Ectodermal cell (in vitro differentiated cells): ENCODE data around the gene SKAP2.

Experiments
- H3K27ac ChIP-seq: 2 replicates; pipeline ENCODE4 v1.7.0; 2013; ENCODE audit warnings: mild to moderate bottlenecking, low read depth, low read length; ENCODE audit not compliant: insufficient read depth, poor library complexity, severe bottlenecking
- H3K27me3 ChIP-seq: 2 replicates; pipeline ENCODE4 v1.7.0; 2013; ENCODE audit warnings: mild to moderate bottlenecking, low read length; ENCODE audit not compliant: insufficient read depth, control insufficient read depth, poor library complexity, severe bottlenecking
- H3K36me3 ChIP-seq: one replicate; pipeline ENCODE4 v1.7.0; 2013; ENCODE audit warnings: low read length; ENCODE audit not compliant: control insufficient read depth, insufficient read depth
- H3K4me1 ChIP-seq: one replicate; pipeline ENCODE4 v1.7.0; 2013; ENCODE audit warnings: low read length; ENCODE audit not compliant: control insufficient read depth, insufficient read depth
- H3K4me3 ChIP-seq: 2 replicates; pipeline ENCODE4 v1.7.0; 2013; ENCODE audit warnings: low read depth, low read length, control low read depth; ENCODE audit not compliant: insufficient read depth
- H3K9me3 ChIP-seq: 2 replicates; pipeline ENCODE4 v1.7.0; 2013; ENCODE audit warnings: mild to moderate bottlenecking, low read length, moderate library complexity; ENCODE audit not compliant: control insufficient read depth
- WGBS, 2 experiments: methylation state at CpG; one replicate each; pipeline ENCODE4 v1.1.7; 2013; ENCODE audit warnings: missing lambda C conversion rate in 2 of 2; 5-methylcytosine and 5-hydroxymethylcytosine counted together

Gene SKAP2

GRCh38 chr7:26779978-26780595 lies 84.3 kb downstream of the SKAP2 start:
- Histone ChIP-seq H3K27ac (no peak overlapping the region), H3K9me3 (no peaks in the 10 kb centered on the region), H3K4me3 (no peak overlapping the region), H3K4me1 (no peaks in the 10 kb centered on the region), H3K36me3 (no peaks in the 10 kb centered on the region), H3K27me3 (no peaks in the 10 kb centered on the region)
- WGBS, 2 experiments: 100% methylated on average over 1 of the region's 1 CpG

DNA sequence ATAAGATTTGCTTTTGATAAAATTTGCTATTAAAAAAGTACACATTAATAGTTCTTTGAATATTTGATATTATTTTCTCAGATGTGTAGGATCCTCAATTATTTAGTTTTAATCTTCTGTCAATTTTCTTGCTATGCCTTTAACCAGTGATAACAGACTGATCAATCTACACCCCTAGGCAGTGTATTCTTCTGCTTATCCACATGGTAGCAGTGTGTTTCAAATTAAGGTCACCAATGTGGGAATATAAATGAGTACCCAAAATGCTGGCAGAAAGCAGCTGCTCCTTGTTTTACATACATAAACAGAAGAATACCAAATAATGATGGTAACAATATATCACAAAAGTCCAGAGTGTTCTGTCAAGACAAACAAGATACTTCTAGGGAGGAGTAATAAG lies 87.0 kb downstream of the SKAP2 start:
- H3K36me3 ChIP-seq: no peaks in the 10 kb centered on the region
- H3K9me3 ChIP-seq: no peaks in the 10 kb centered on the region
- no peaks in the 10 kb centered on the region for H3K27me3 ChIP-seq
- H3K4me1 ChIP-seq: no peaks in the 10 kb centered on the region
- no peak overlapping the region for H3K4me3 ChIP-seq
- no peak overlapping the region for H3K27ac ChIP-seq

DNA sequence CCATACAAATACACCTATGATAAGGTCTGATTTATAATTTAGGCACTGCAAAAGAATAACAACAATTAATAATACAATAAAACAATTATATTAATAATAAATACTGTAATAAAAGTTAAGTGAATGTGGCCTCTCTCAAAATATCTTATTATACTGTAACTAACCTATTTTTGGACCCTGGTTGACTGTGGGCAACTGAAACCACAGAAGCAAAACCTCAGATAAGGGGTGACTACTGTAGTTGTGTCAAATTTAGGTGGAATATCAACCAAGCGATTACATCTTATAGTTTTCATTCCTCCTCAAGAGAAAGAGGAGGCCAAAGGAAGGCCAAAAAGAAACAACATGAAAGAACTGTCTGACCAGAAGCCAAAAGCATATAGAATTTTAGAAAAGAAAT lies 103.9 kb downstream of the SKAP2 start:
- Histone ChIP-seq H3K4me1 (no peaks in the 10 kb centered on the region), H3K36me3 (no peaks in the 10 kb centered on the region), H3K27me3 (peaks cover 3% of the 10 kb centered on the region), H3K27ac (no peak overlapping the region), H3K4me3 (no peak overlapping the region), H3K9me3 (no peaks in the 10 kb centered on the region)
- 89% methylated on average over 1 of the region's 1 CpG; no CpG with 5 or more reads in 1 of the 2 experiments for WGBS, 2 experiments

- no peak overlapping the region for H3K4me3 ChIP-seq
- no peaks in the 10 kb centered on the region for H3K4me1 ChIP-seq
- no peaks in the 10 kb centered on the region for H3K36me3 ChIP-seq
- H3K27me3 ChIP-seq: peaks cover 3% of the 10 kb centered on the region
- no peaks in the 10 kb centered on the region for H3K9me3 ChIP-seq
- no peak overlapping the region for H3K27ac ChIP-seq
- WGBS, 2 experiments: 90 to 100% methylated on average over 2 of the region's 2 CpGs
Measured at GRCh38 chr7:26759108-26759507, 105.3 kb downstream of the SKAP2 start.

DNA sequence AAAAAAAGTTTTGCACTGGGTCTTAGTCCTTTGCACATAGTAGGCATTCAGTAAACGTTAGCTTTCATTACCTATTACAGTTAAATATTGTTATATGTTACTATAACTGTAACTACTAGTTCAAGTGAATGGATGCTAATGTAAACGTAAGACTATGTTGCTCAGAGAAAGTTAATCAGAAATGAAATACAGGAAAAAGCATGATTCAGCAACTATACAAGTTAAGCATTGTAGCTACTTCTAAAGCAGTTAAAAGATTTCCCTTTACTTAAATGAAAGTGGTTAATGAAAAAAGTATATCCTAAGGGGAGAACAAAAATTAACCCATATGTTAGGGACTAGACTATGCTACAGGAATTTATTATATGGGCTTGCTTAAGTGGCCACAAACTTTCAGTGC lies 121.2 kb downstream of the SKAP2 start:
- H3K9me3 ChIP-seq: no peaks in the 10 kb centered on the region
- no peak overlapping the region for H3K27ac ChIP-seq
- no peak overlapping the region for H3K4me3 ChIP-seq
- no peaks in the 10 kb centered on the region for H3K4me1 ChIP-seq
- no peaks in the 10 kb centered on the region for H3K27me3 ChIP-seq
- H3K36me3 ChIP-seq: no peaks in the 10 kb centered on the region
- 90% methylated on average over 1 of the region's 2 CpGs; no CpG with 5 or more reads in 1 of the 2 experiments for WGBS, 2 experiments

DNA sequence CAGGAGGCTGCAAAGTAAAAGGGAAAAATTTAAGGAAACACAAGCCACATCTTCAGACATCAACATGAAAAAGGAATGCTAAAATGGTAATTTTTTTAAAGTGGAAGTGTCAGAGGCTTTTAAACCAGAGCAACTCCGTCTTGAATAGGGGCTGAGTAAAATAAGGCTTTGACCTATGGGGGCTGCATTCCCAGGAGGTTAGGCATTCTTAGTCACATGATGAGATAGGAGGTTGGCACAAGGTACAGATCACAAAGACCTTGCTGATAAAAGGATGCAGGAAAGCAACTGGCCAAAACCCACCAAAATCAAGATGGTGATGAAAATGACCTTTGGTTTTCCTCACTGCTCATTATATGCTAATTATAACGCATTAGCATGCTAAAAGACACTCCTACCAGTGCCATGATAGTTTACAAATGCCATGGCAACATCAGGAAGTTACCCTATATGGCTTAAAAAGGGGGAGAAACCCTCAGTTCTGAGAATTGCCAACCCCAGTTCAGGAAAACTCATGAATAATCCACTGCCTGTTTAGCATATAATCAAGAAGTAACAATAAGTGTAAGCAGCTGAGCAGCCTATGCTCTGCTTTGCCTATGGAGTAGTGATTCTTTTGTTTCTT lies 128.3 kb downstream of the SKAP2 start:
- H3K4me3 ChIP-seq: no peak overlapping the region
- no peaks in the 10 kb centered on the region for H3K36me3 ChIP-seq
- no peaks in the 10 kb centered on the region for H3K27me3 ChIP-seq
- WGBS, 2 experiments: 30 to 31% methylated on average over 2 of the region's 2 CpGs
- no peaks in the 10 kb centered on the region for H3K9me3 ChIP-seq
- no peak overlapping the region for H3K27ac ChIP-seq
- no peaks in the 10 kb centered on the region for H3K4me1 ChIP-seq

GRCh38 chr7:26729150-26729775 lies 135.1 kb downstream of the SKAP2 start:
- no peaks in the 10 kb centered on the region for H3K9me3 ChIP-seq
- WGBS, 2 experiments: 83 to 85% methylated on average over 2 of the region's 2 CpGs
- no peak overlapping the region for H3K27ac ChIP-seq
- no peak overlapping the region for H3K4me3 ChIP-seq
- H3K27me3 ChIP-seq: no peaks in the 10 kb centered on the region
- no peaks in the 10 kb centered on the region for H3K36me3 ChIP-seq
- no peaks in the 10 kb centered on the region for H3K4me1 ChIP-seq

- Histone ChIP-seq H3K27me3 (no peaks in the 10 kb centered on the region), H3K27ac (no peak overlapping the region), H3K4me3 (no peak overlapping the region), H3K4me1 (no peaks in the 10 kb centered on the region), H3K36me3 (no peaks in the 10 kb centered on the region), H3K9me3 (no peaks in the 10 kb centered on the region)
- WGBS, 2 experiments: 88 to 94% methylated on average over 1 of the region's 1 CpG
Measured at GRCh38 chr7:26726051-26726450, 138.3 kb downstream of the SKAP2 start.

DNA sequence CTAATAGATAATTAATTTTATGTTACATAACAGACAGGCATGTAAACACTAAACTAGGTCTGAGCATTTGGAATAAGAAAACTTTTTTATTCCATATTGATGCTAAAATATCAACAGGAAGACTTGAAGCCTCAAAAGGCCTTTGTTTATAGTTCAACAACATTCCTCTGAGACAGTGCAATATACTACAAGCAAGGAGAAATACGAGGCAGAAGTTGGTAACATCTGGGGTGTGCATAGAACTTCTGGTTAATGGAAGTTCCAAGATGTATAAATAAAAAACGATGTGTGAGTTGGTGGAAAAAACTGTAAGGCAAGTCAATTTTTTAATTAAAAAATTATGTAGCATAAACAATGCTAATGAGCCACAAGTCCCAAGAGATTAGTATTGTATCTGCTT lies 139.6 kb downstream of the SKAP2 start:
- Histone ChIP-seq H3K4me1 (no peaks in the 10 kb centered on the region), H3K27me3 (no peaks in the 10 kb centered on the region), H3K36me3 (no peaks in the 10 kb centered on the region), H3K27ac (no peak overlapping the region), H3K4me3 (no peak overlapping the region), H3K9me3 (no peaks in the 10 kb centered on the region)
- WGBS, 2 experiments: 67 to 80% methylated on average over 2 of the region's 2 CpGs

GRCh38 chr7:26723129-26723528 lies 141.3 kb downstream of the SKAP2 start:
- no peak overlapping the region for H3K27ac ChIP-seq
- H3K27me3 ChIP-seq: no peaks in the 10 kb centered on the region
- H3K4me1 ChIP-seq: no peaks in the 10 kb centered on the region
- H3K36me3 ChIP-seq: no peaks in the 10 kb centered on the region
- no peaks in the 10 kb centered on the region for H3K9me3 ChIP-seq
- H3K4me3 ChIP-seq: no peak overlapping the region
- 60 to 61% methylated on average over 5 of the region's 5 CpGs for WGBS, 2 experiments
